Thyroid gland (tissue), 4 donors: ENCODE data around the gene STPG3.

Experiments used
- POLR2A ChIP-seq, 2 donors: fragments of 450-650 bp; IDR thresholded peaks; one replicate each; pipeline ENCODE4 v1.6.1; 2017; ENCODE audit warnings: antibody characterized with exemption in 2 of 2, mild to moderate bottlenecking in 2 of 2, moderate library complexity in 1 of 2
- TF ChIP-seq, protein P1 (sequence below), 6 experiments: fragments of 200-600 bp in 3 of 6; fragments of 450-650 bp in 3 of 6; sonication (generic) in 3 of 6; IDR thresholded peaks; one replicate each; pipeline ENCODE4 v1.5.1; 2016 to 2019; ENCODE audit warnings: antibody characterized with exemption in 6 of 6, mild to moderate bottlenecking in 2 of 6, inconsistent platforms in 1 of 6, moderate library complexity in 1 of 6

DNA sequence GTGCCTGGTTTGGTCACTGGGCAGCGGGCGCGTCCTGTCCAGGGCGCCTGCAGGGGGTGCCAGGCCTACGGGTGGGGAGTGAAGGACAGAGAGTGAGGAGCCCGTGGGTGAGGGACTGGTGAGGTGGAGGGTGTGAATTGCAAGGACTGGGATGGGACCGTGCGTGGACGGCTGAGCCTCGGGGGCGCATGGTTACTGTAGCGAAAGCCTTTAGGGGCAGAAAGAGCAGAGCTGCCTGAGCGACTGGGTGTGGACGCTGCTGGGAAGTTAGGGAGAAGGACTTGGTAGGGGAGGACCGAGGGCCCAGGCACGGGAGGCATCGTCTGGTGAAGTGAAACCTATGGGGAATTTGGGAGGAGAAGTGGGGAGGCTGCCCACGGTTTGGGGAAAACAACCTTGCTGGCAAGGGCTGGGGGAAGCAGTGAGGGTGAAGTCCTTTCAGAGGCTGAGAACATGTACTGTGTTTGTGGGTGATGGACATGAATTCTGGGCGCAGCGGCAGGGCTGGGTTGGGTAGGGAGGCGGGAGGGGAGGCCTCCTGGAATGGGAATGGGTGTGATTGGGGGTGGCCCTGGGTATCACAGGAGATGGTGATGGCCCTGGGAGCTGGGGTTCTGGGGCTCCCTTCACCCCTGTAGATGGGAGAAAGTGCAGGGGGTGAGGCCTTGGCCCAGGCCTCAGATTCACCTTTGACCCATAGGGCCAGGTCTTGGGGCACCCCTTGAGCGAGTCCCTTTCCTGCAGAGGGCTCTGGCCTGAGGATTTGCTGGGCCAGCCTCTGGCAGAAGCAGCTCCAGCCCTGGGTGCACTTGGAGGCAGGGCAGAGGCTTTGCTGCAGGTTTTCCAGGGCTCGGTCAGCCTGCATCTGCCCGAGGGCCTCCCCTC lies 24.7 kb downstream of the STPG3 start:
- TF ChIP-seq, protein P1, sequence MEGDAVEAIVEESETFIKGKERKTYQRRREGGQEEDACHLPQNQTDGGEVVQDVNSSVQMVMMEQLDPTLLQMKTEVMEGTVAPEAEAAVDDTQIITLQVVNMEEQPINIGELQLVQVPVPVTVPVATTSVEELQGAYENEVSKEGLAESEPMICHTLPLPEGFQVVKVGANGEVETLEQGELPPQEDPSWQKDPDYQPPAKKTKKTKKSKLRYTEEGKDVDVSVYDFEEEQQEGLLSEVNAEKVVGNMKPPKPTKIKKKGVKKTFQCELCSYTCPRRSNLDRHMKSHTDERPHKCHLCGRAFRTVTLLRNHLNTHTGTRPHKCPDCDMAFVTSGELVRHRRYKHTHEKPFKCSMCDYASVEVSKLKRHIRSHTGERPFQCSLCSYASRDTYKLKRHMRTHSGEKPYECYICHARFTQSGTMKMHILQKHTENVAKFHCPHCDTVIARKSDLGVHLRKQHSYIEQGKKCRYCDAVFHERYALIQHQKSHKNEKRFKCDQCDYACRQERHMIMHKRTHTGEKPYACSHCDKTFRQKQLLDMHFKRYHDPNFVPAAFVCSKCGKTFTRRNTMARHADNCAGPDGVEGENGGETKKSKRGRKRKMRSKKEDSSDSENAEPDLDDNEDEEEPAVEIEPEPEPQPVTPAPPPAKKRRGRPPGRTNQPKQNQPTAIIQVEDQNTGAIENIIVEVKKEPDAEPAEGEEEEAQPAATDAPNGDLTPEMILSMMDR (IDR thresholded peaks at IDR 0.05): no peak
- TF ChIP-seq POLR2A (IDR thresholded peaks at IDR 0.05): no peak
